Activated CD8-positive, alpha-beta T cell treated with anti-CD3 and anti-CD28 coated beads for 36 hours (primary cell): ENCODE results near the gene GABBR2. TPM values are rescaled to one million over a fixed set of nuclear protein-coding genes. Genes with fewer than 3 reads are reported as not detected.

Source experiments
- ATAC-seq: fragments of 200-7000 bp; cut with Tn5 transposase; one replicate; pipeline ENCODE4 v1.10.0; 2021; ENCODE audit warnings: mild to moderate bottlenecking, moderate library complexity
- CTCF ChIA-PET: fragments of 350-600 bp; sonication (Branson Sonifier 250); formaldehyde crosslinking; loops from one replicate; lab custom pipeline; 2021; ENCODE audit warnings: antibody characterized with exemption; lab: Charles Lee
- POLR2A ChIA-PET: fragments of 350-600 bp; sonication (Branson Sonifier 250); formaldehyde crosslinking; loops from one replicate; lab custom pipeline; 2021; ENCODE audit warnings: antibody characterized with exemption; lab: Charles Lee
- DNase-seq: peaks from one replicate; pipeline ENCODE4 v3.0.0-alpha.2; 2020
- H3K27ac Mint-ChIP-seq: one replicate; pipeline ENCODE4 v1.8.0; 2021; ENCODE audit warnings: mild to moderate bottlenecking, mixed read lengths
- H3K27me3 Mint-ChIP-seq: one replicate; pipeline ENCODE4 v1.8.0; 2021; ENCODE audit warnings: mixed read lengths
- H3K36me3 Mint-ChIP-seq: one replicate; pipeline ENCODE4 v1.8.0; 2021; ENCODE audit warnings: low read depth, mixed read lengths
- H3K4me1 Mint-ChIP-seq: one replicate; pipeline ENCODE4 v1.8.0; 2021; ENCODE audit warnings: low read depth, mixed read lengths
- H3K4me3 Mint-ChIP-seq: one replicate; pipeline ENCODE4 v1.8.0; 2021; ENCODE audit warnings: mild to moderate bottlenecking, moderate library complexity, mixed read lengths
- H3K9me3 Mint-ChIP-seq: one replicate; pipeline ENCODE4 v1.8.0; 2021; ENCODE audit warnings: mixed read lengths
- intact Hi-C: fragments of 100-400 bp; cut with micrococcal nuclease; formaldehyde crosslinking; loops from one replicate; pipeline ENCODE4 v1.10.0; 2022
- total RNA-seq, 2 experiments: library from RNA; stranded (reverse); gene quantifications; one replicate each; pipeline ENCODE4 v1.2.3, GENCODE V29; 2021
- TF ChIP-seq, protein P1 (sequence below): fragments of 200-600 bp; IDR thresholded peaks from one replicate; pipeline ENCODE4 v1.8.0; 2022; ENCODE audit warnings: antibody characterized with exemption, mild to moderate bottlenecking

GABBR2 gene
- total RNA-seq, 2 experiments from 2014 or later = not detected

DNA sequence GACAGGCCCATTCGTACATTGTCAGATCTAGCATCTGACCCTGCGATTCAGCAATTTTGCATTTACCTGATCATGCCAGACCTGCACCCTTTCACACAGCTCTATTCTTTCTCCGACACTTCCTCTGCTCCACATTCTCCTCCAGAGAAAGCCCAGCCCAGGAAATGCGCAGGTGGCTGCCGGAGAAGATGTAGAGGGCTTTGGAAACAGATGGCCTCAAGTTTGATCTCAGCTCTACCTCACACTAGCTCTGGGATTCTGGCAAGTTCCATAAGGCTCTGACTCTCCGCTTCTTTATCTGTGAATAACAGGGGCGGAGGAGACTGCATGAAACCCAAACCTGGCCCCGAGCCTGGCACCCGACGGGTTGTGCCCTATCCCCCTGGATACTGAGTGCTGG is 61.5 kb downstream of the GABBR2 start:
- ChIA-PET CTCF (no interaction called here), POLR2A (no interaction called here)
- Mint-ChIP-seq H3K36me3 (no peaks in the 10 kb centered on the region), H3K4me1 (no peaks in the 10 kb centered on the region), H3K27ac (no peak overlapping the region), H3K4me3 (no peak overlapping the region), H3K9me3 (no peaks in the 10 kb centered on the region), H3K27me3 (peaks cover 10% of the 10 kb centered on the region)
- DNase-seq = no peak
- intact Hi-C loops = no loop called here
- TF ChIP-seq, protein P1, sequence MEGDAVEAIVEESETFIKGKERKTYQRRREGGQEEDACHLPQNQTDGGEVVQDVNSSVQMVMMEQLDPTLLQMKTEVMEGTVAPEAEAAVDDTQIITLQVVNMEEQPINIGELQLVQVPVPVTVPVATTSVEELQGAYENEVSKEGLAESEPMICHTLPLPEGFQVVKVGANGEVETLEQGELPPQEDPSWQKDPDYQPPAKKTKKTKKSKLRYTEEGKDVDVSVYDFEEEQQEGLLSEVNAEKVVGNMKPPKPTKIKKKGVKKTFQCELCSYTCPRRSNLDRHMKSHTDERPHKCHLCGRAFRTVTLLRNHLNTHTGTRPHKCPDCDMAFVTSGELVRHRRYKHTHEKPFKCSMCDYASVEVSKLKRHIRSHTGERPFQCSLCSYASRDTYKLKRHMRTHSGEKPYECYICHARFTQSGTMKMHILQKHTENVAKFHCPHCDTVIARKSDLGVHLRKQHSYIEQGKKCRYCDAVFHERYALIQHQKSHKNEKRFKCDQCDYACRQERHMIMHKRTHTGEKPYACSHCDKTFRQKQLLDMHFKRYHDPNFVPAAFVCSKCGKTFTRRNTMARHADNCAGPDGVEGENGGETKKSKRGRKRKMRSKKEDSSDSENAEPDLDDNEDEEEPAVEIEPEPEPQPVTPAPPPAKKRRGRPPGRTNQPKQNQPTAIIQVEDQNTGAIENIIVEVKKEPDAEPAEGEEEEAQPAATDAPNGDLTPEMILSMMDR = no peak
- no peak for ATAC-seq

DNA sequence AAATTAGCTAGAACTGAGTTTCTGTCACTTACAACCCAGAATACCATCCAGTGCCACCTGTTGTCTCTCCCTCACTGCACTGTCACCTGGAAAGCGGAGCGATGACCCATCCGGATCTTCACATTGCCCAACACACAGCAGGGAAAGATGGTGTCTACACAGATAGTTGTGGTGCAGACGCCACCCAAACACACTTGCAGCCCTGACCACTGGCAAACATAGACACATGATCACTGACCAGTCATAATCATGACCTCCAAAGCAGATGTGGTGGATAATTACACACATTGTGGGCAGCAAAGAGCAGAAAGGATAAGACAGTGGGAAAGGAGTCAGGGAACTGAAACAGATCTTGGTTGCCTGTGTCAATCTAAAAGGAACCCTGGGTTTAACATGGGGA is 64.7 kb downstream of the GABBR2 start:
- no peaks in the 10 kb centered on the region for H3K36me3 Mint-ChIP-seq
- H3K4me3 Mint-ChIP-seq = no peak overlapping the region
- H3K27me3 Mint-ChIP-seq = peaks cover 6% of the 10 kb centered on the region
- ChIA-PET CTCF (no interaction called here), POLR2A (no interaction called here)
- TF ChIP-seq, protein P1 = no peak
- DNase-seq (no peak), ATAC-seq (no peak)
- intact Hi-C loops = no loop called here
- no peak overlapping the region for H3K27ac Mint-ChIP-seq
- no peaks in the 10 kb centered on the region for H3K9me3 Mint-ChIP-seq
- H3K4me1 Mint-ChIP-seq = no peaks in the 10 kb centered on the region

DNA sequence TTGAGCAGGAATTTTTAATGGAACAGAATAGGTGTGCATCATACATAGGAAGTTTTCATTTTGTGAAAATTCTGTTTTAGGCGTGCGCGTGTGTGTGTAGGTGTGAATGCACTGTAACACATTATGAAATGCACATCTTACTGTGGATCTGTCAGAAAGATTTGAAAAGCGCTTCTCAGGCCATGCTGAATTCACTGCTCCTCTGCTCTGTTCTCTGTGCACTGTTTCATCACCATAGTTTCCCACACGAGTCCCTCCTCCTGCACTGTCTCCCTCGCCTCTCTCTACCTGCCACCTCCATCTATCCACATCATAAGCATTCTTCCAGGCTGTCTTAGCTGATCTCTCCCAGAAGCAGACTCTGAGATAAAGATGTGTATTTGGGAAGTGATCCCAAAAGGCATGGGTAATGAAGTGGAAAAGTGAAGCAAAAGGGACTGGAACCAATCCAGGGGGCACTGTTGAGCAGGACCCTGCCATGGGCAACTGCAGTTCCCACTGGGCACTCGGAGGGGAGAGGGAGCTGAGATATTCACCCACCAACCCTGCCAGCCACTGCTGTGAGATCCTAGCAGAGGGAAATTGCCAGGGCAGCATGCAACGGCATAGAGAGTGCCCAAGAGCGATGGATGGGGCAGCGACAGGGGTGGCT is 65.9 kb downstream of the GABBR2 start:
- no peak overlapping the region for H3K4me3 Mint-ChIP-seq
- intact Hi-C loops = no loop called here
- peaks cover 6% of the 10 kb centered on the region for H3K27me3 Mint-ChIP-seq
- no peak overlapping the region for H3K27ac Mint-ChIP-seq
- no peaks in the 10 kb centered on the region for H3K36me3 Mint-ChIP-seq
- ATAC-seq = no peak
- no peaks in the 10 kb centered on the region for H3K4me1 Mint-ChIP-seq
- POLR2A ChIA-PET = no interaction called here
- no peak for DNase-seq
- H3K9me3 Mint-ChIP-seq = no peaks in the 10 kb centered on the region
- TF ChIP-seq, protein P1 = no peak
- CTCF ChIA-PET = no interaction called here

DNA sequence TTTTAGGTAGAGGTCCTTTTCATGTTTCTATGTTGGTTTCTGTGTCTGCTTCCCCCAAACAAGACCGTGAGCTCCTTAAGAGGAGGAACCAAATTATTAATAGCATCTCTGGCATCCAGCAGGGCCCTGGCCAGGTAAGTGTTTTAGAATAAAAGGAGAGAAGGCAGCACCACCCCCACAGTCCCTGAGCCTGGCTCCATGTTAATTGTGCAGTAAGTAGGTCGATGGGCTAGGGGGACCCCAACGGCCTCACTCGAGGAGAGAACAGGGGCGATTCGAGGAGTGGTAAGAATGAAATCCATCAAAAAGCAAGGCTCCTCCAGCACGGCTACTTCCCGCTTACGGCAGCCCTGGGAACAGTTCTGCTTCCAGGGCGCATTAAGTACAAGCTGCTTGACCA is 67.0 kb downstream of the GABBR2 start:
- H3K9me3 Mint-ChIP-seq = no peaks in the 10 kb centered on the region
- H3K4me1 Mint-ChIP-seq = no peaks in the 10 kb centered on the region
- POLR2A ChIA-PET = no interaction called here
- H3K4me3 Mint-ChIP-seq = no peak overlapping the region
- TF ChIP-seq, protein P1 = no peak
- intact Hi-C loops = no loop called here
- ATAC-seq (no peak), DNase-seq (no peak)
- H3K27ac Mint-ChIP-seq = no peak overlapping the region
- CTCF ChIA-PET = no interaction called here
- no peaks in the 10 kb centered on the region for H3K36me3 Mint-ChIP-seq
- H3K27me3 Mint-ChIP-seq = peaks cover 6% of the 10 kb centered on the region

DNA sequence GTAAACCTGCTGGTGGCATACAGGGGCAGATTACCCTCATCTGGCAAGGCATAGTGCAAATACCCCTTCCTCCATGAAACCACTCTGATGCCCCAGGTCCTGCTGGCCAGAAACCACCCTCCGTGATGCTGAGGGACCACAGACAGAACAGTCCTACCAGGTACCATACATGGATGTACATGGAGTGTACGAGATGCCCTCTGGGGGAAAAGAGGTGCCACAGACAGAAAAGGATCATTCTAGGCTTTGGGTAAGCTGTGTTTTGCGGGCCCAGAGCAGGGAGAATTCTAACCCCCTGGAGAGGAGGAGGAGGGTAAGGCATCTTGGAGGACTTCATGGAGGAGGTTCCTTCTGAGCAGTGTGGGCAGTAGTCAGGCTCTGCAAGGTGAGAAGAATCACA is 68.3 kb downstream of the GABBR2 start:
- Mint-ChIP-seq H3K27me3 (peaks cover 8% of the 10 kb centered on the region), H3K36me3 (no peaks in the 10 kb centered on the region), H3K4me3 (no peak overlapping the region), H3K27ac (no peak overlapping the region), H3K9me3 (no peaks in the 10 kb centered on the region), H3K4me1 (no peaks in the 10 kb centered on the region)
- TF ChIP-seq, protein P1 = no peak
- POLR2A ChIA-PET = no interaction called here
- ATAC-seq (no peak), DNase-seq (no peak)
- CTCF ChIA-PET = no interaction called here
- intact Hi-C loops = no loop called here
